Right lobe of liver (tissue), 6 donors: ENCODE measurements around the gene MRPL54. TPM values are rescaled to one million over a fixed set of nuclear protein-coding genes. Genes with fewer than 3 reads are reported as not detected.

ENCODE experiments used
- ATAC-seq, 4 donors: fragments of 200-7000 bp; cut with Tn5 transposase; one replicate each; pipeline ENCODE4 v1.9.1; 2020; ENCODE audit warnings: mild to moderate bottlenecking in 4 of 4, moderate library complexity in 4 of 4
- DNase-seq, 3 donors: peaks; one replicate each; pipeline ENCODE4 v3.0.0-alpha.2; 2020
- H3K27ac ChIP-seq, 3 donors: fragments of 200-600 bp; one replicate each; pipeline ENCODE4 v1.8.0; 2022
- H3K27me3 ChIP-seq, 2 donors: fragments of 200-600 bp; one replicate each; pipeline ENCODE4 v1.8.0; 2022
- H3K36me3 ChIP-seq, 4 donors: fragments of 200-600 bp; sonication (generic) in 1 of 4; one replicate each; pipeline versions ENCODE4 v1.5.1 to v1.8.0; 2017 to 2022; ENCODE audit warnings: control low read depth in 1 of 4
- H3K4me1 ChIP-seq, 4 donors: fragments of 200-600 bp; sonication (generic) in 1 of 4; one replicate each; pipeline versions ENCODE4 v1.5.1 to v1.8.0; 2017 to 2022; ENCODE audit warnings: control low read depth in 1 of 4
- H3K4me3 ChIP-seq, 3 donors: fragments of 200-600 bp; one replicate each; pipeline ENCODE4 v1.8.0; 2022
- H3K9me3 ChIP-seq, 4 donors: fragments of 200-600 bp; sonication (generic) in 1 of 4; one replicate each; pipeline versions ENCODE4 v1.5.1 to v1.8.0; 2017 to 2022; ENCODE audit warnings: control low read depth in 1 of 4
- POLR2A ChIP-seq: fragments of 450-650 bp; IDR thresholded peaks from one replicate; pipeline ENCODE4 v1.6.1; 2017; ENCODE audit warnings: antibody characterized with exemption, mild to moderate bottlenecking
- whole genome bisulfite sequencing: methylation state at CpG from one replicate; pipeline ENCODE4 v1.1.6; 2018; ENCODE audit warnings: low coverage, low lambda C conversion rate; ENCODE audit not compliant: insufficient coverage; ENCODE audit errors: missing lambda C conversion rate; 5-methylcytosine and 5-hydroxymethylcytosine counted together
- intact Hi-C, 2 donors: fragments of 100-400 bp; cut with DNase I; formaldehyde crosslinking; loops; one replicate each; pipeline versions ENCODE4 v1.11.2 to v1.14.1; 2022
- total RNA-seq, 6 experiments: library from RNA; depleted of rRNA in 2 of 6; stranded (reverse); fragments of >200 nt in 2 of 6; fragmentation: NEBNext Ultra II Directional in 3 of 6; extraction: Animal tissue kit (Norgen Biotek cat#: 25700) in 3 of 6; gene quantifications; one replicate each; pipeline versions ENCODE4 v1.1.0 to v1.2.4, GENCODE V29; 2016 to 2023
- TF ChIP-seq, protein P1 (sequence below), 4 donors: fragments of 200-600 bp in 3 of 4; fragments of 450-650 bp in 1 of 4; IDR thresholded peaks; one replicate each; pipeline versions ENCODE4 v1.5.1 to v1.8.0; 2016 to 2022; ENCODE audit warnings: antibody characterized with exemption in 4 of 4, mild to moderate bottlenecking in 2 of 4
- donor health status: DM: no; HTN: yes; CAD: no.
- donor health status: DM: no; HTN: no; CAD: no.
- donor health status: DM: no; HTN: no; CAD: no.
- donor health status: DM: no; HTN: yes; CAD: no.
- donor health status: DM: no; HTN: yes; CAD: no.

The MRPL54 gene
- total RNA-seq, 6 experiments from 2014 or later = 52.5 to 81.2 (median 61.9) TPM

DNA sequence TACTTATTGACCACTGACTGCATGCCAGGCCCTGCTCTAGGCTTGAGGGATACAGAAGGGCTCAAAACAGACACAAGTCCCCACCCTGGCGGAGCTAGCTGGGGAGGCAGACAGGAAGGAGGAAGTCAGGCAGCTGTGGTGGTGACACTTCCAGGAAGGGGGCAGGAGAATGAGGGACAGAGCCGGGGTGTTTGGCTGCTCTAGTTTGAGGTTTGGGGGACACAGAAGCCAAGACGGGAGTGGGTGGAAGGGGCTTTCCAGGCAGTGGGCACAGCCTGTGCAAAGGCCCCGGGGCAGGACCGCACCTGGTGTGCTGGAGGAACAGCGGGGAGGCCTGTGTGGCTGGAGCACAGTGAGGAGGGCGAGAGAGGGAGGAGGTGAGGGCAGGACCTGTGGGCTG is 4.0 kb downstream of the MRPL54 start:
- Histone ChIP-seq H3K27me3 (no peaks in the 10 kb centered on the region), H3K4me1 (peaks cover 0 to 14% (median 2%) of the 10 kb centered on the region in 4 donors), H3K9me3 (no peaks in the 10 kb centered on the region), H3K36me3 (peaks cover 0 to 20% (median 0%) of the 10 kb centered on the region in 4 donors), H3K4me3 (no peak overlapping the region), H3K27ac (no peak overlapping the region)
- ATAC-seq = no peak
- TF ChIP-seq, protein P1, sequence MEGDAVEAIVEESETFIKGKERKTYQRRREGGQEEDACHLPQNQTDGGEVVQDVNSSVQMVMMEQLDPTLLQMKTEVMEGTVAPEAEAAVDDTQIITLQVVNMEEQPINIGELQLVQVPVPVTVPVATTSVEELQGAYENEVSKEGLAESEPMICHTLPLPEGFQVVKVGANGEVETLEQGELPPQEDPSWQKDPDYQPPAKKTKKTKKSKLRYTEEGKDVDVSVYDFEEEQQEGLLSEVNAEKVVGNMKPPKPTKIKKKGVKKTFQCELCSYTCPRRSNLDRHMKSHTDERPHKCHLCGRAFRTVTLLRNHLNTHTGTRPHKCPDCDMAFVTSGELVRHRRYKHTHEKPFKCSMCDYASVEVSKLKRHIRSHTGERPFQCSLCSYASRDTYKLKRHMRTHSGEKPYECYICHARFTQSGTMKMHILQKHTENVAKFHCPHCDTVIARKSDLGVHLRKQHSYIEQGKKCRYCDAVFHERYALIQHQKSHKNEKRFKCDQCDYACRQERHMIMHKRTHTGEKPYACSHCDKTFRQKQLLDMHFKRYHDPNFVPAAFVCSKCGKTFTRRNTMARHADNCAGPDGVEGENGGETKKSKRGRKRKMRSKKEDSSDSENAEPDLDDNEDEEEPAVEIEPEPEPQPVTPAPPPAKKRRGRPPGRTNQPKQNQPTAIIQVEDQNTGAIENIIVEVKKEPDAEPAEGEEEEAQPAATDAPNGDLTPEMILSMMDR (IDR thresholded peaks at IDR 0.05) = no peak
- no peak for TF ChIP-seq POLR2A
- intact Hi-C loops = no loop called here
- WGBS = 44% methylated on average over 3 of the region's 7 CpGs
- no peak for DNase-seq

GRCh38 chr19:3767050-3767449 is 4.6 kb downstream of the MRPL54 start:
- DNase-seq (no peak), ATAC-seq (no peak)
- no CpG with 5 or more reads among the region's 23 CpGs for WGBS
- Histone ChIP-seq H3K27ac (no peak overlapping the region), H3K9me3 (no peaks in the 10 kb centered on the region), H3K4me1 (peaks cover 0 to 9% (median 2%) of the 10 kb centered on the region in 4 donors), H3K36me3 (peaks cover 0 to 20% (median 0%) of the 10 kb centered on the region in 4 donors), H3K27me3 (no peaks in the 10 kb centered on the region), H3K4me3 (no peak overlapping the region)
- intact Hi-C loops = no loop called here
- TF ChIP-seq POLR2A = no peak
- TF ChIP-seq, protein P1 (IDR thresholded peaks at IDR 0.05) = no peak

DNA sequence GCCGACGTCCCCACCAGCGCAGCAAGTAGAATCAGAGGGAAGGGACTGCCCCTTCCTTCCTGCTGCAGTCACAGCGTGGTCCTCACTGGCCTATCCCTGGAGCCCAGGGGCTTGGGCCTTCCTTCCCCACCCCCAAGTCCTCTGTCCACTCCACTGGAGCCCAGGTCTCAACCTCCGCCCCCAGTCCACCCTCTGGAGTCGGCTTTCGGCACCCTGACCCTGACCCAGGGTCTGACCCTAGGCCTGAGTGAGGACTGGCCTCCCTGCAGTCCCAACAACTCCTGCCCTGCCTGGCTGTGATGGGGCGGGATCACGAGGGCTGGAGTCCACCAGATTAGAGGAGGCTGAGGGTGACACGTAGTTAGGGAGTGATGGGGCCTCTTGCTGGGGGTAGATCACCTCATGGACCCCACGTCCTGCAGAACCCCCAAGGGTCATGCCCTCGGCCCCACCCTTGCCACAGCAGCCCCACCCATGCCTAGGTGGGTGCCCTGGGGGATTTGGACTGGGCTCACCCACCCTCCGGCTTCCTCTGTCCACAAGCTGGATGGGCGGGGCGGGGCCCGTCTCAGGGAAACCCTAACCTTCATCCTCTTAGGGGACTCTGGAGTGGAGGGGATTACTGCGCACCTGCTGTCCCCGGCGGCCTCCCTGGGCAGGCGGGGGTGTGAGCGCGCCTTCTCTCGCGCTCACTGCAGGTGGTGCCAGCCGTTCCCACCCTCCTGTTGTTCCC is 5.7 kb downstream of the MRPL54 start:
- Histone ChIP-seq H3K27ac (no peak overlapping the region), H3K36me3 (peaks cover 0 to 20% (median 0%) of the 10 kb centered on the region in 4 donors), H3K4me1 (peaks cover 0 to 5% (median 1%) of the 10 kb centered on the region in 4 donors), H3K4me3 (no peak overlapping the region), H3K9me3 (no peaks in the 10 kb centered on the region), H3K27me3 (no peaks in the 10 kb centered on the region)
- 50% methylated on average over 2 of the region's 25 CpGs for WGBS
- intact Hi-C loops = no loop called here
- TF ChIP-seq POLR2A = no peak
- TF ChIP-seq, protein P1 (IDR thresholded peaks at IDR 0.05) = no peak
- no peak for DNase-seq
- ATAC-seq = no peak

DNA sequence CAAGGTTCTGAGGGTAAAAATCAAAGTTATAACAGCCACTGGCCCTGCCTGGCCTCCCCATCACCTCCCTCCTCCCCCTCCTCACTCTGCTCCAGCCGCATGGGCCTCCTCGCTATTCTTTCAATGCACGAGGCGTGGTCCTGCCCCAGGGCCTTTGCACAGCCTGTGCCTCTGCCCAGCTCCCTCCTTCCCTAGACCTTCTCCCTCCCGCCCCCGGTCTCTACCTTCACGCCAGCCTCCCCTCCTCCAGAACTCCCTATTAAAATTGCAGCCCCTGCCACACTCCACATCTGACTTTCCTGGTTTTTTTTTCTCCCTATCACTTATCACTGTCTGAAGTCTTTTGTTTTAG is 6.2 kb downstream of the MRPL54 start:
- intact Hi-C loops = no loop called here
- Histone ChIP-seq H3K4me3 (no peak overlapping the region), H3K27ac (no peak overlapping the region), H3K4me1 (no peaks in the 10 kb centered on the region), H3K9me3 (no peaks in the 10 kb centered on the region), H3K36me3 (peaks cover 0 to 20% (median 0%) of the 10 kb centered on the region in 4 donors), H3K27me3 (no peaks in the 10 kb centered on the region)
- TF ChIP-seq, protein P1 (IDR thresholded peaks at IDR 0.05) = no peak
- TF ChIP-seq POLR2A = no peak
- DNase-seq = no peak
- WGBS = 78% methylated on average over 4 of the region's 7 CpGs
- no peak for ATAC-seq
